Testis (tissue), 2 donors: ENCODE data around the gene DIP2B.

Source experiments
- CTCF ChIP-seq, 3 experiments: fragments of 450-650 bp in 2 of 3; fragments of 200-600 bp in 1 of 3; sonication (generic) in 1 of 3; IDR thresholded peaks; one replicate each; pipeline ENCODE4 v1.5.1; 2016 to 2019; ENCODE audit warnings: antibody characterized with exemption in 3 of 3, mild to moderate bottlenecking in 2 of 3, moderate library complexity in 1 of 3
- POLR2A ChIP-seq: fragments of 450-650 bp; IDR thresholded peaks from one replicate; pipeline ENCODE4 v1.6.1; 2017; ENCODE audit warnings: antibody characterized with exemption, mild to moderate bottlenecking, moderate library complexity

- no peak for TF ChIP-seq CTCF (IDR thresholded peaks at IDR 0.05)
- no peak for TF ChIP-seq POLR2A
These were observed 238.0 kb downstream of the DIP2B start for GRCh38 chr12:50742776-50743175.
